DOHH2 (cell line): ENCODE results near the gene SMIM43.

Experiments used
- CTCF ChIP-seq: fragments of 200-600 bp; sonication (generic); IDR thresholded peaks from one replicate; pipeline ENCODE4 v1.5.1; 2014; ENCODE audit warnings: antibody characterized with exemption, mild to moderate bottlenecking, low read depth, low read length; ENCODE audit not compliant: poor library complexity, severe bottlenecking
- EZH2phosphoT487 ChIP-seq: fragments of 200-600 bp; sonication (generic); IDR thresholded peaks from 2 replicates; pipeline ENCODE4 v1.6.1; 2017; ENCODE audit warnings: borderline replicate concordance, mild to moderate bottlenecking, antibody characterized with exemption, low read length, moderate library complexity, mixed read lengths

GRCh38 chr4:121720109-121720508 is 44.9 kb downstream of the SMIM43 start:
- no peak for TF ChIP-seq CTCF
- no peak for TF ChIP-seq EZH2phosphoT487
